Suprapubic skin (tissue), 4 donors: ENCODE data around the gene GDF2.

ENCODE experiments used
- EP300 ChIP-seq: sonication (generic); formaldehyde crosslinking; IDR thresholded peaks from one replicate; pipeline ENCODE4 v1.6.1; 2017; ENCODE audit warnings: antibody characterized with exemption
- POLR2A ChIP-seq, 2 donors: fragments of 450-650 bp; IDR thresholded peaks; one replicate each; pipeline ENCODE4 v1.6.1; 2017; ENCODE audit warnings: antibody characterized with exemption in 2 of 2, mild to moderate bottlenecking in 2 of 2, moderate library complexity in 2 of 2
- POLR2AphosphoS5 ChIP-seq, 3 donors: sonication (generic); formaldehyde crosslinking; IDR thresholded peaks; one replicate each; pipeline ENCODE4 v1.6.1; 2017; ENCODE audit warnings: antibody characterized with exemption in 3 of 3
- TF ChIP-seq, protein P1 (sequence below), 2 donors: fragments of 200-600 bp in 1 of 2; fragments of 450-650 bp in 1 of 2; sonication (generic) in 1 of 2; IDR thresholded peaks; one replicate each; pipeline ENCODE4 v1.5.1; 2016 to 2019; ENCODE audit warnings: antibody characterized with exemption in 2 of 2, mild to moderate bottlenecking in 1 of 2, moderate library complexity in 1 of 2

DNA sequence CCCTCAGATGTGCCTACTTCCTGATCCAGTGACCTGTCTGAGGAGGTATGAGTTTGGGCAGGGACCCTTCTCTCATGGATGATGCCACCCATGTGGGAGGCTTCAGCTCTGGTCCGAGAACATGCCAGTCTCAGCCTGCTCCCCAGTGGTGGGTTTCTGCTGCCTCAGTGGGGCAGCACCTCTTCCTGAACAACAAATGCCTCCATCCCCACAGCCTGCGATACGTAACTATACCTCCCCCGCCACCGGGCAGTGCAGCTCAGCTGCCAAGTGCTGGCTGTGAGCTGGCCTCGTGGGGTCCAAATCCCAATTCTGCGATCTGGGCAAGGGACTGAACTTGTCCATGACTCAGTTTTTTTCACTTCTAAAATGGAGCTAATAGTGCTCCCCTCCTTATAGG lies 19.1 kb upstream of the GDF2 start:
- TF ChIP-seq, protein P1, sequence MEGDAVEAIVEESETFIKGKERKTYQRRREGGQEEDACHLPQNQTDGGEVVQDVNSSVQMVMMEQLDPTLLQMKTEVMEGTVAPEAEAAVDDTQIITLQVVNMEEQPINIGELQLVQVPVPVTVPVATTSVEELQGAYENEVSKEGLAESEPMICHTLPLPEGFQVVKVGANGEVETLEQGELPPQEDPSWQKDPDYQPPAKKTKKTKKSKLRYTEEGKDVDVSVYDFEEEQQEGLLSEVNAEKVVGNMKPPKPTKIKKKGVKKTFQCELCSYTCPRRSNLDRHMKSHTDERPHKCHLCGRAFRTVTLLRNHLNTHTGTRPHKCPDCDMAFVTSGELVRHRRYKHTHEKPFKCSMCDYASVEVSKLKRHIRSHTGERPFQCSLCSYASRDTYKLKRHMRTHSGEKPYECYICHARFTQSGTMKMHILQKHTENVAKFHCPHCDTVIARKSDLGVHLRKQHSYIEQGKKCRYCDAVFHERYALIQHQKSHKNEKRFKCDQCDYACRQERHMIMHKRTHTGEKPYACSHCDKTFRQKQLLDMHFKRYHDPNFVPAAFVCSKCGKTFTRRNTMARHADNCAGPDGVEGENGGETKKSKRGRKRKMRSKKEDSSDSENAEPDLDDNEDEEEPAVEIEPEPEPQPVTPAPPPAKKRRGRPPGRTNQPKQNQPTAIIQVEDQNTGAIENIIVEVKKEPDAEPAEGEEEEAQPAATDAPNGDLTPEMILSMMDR (IDR thresholded peaks at IDR 0.05): no peak
- TF ChIP-seq POLR2AphosphoS5 (IDR thresholded peaks at IDR 0.05) (no peak), POLR2A (IDR thresholded peaks at IDR 0.05) (no peak), EP300 (no peak)
